Hepatocyte (in vitro differentiated cells): ENCODE data around the gene PDGFA. TPM values are rescaled to one million over a fixed set of nuclear protein-coding genes. Genes with fewer than 3 reads are reported as not detected.

ENCODE experiments used
- DNase-seq: peaks from one replicate; pipeline ENCODE4 v3.0.0-alpha.2; 2016; ENCODE audit warnings: low spot score
- H2AFZ ChIP-seq: fragments of 200-600 bp; sonication (generic); 2 replicates; pipeline ENCODE4 v1.6.0; 2016; ENCODE audit warnings: antibody characterized with exemption, mild to moderate bottlenecking
- H3K27ac ChIP-seq: fragments of 200-600 bp; sonication (generic); 2 replicates; pipeline ENCODE4 v1.5.1; 2016; ENCODE audit warnings: mild to moderate bottlenecking
- H3K27me3 ChIP-seq: fragments of 200-600 bp; sonication (generic); 2 replicates; pipeline ENCODE4 v1.6.1; 2016
- H3K36me3 ChIP-seq: fragments of 200-600 bp; sonication (generic); replicated peaks from 2 replicates; pipeline ENCODE4 v1.5.1; 2016; ENCODE audit warnings: low read depth; ENCODE audit not compliant: insufficient read depth
- H3K4me1 ChIP-seq: fragments of 200-600 bp; sonication (generic); 2 replicates; pipeline ENCODE4 v1.5.1; 2016; ENCODE audit warnings: mild to moderate bottlenecking, moderate library complexity; ENCODE audit not compliant: insufficient read depth
- H3K4me2 ChIP-seq: fragments of 200-600 bp; sonication (generic); 2 replicates; pipeline ENCODE4 v1.6.0; 2016
- H3K4me3 ChIP-seq: fragments of 200-600 bp; sonication (generic); 2 replicates; pipeline ENCODE4 v1.5.1; 2016; ENCODE audit warnings: mild to moderate bottlenecking
- H3K79me2 ChIP-seq: fragments of 200-600 bp; sonication (generic); 2 replicates; pipeline ENCODE4 v1.6.0; 2017; ENCODE audit warnings: mild to moderate bottlenecking
- H3K9me2 ChIP-seq: fragments of 200-600 bp; sonication (generic); replicated peaks from 2 replicates; pipeline ENCODE4 v1.6.0; 2017; ENCODE audit warnings: mild to moderate bottlenecking; ENCODE audit not compliant: insufficient read depth
- H3K9me3 ChIP-seq: fragments of 200-600 bp; sonication (generic); 2 replicates; pipeline ENCODE4 v1.5.1; 2016; ENCODE audit warnings: low read depth, mild to moderate bottlenecking
- H4K20me1 ChIP-seq: fragments of 200-600 bp; sonication (generic); 2 replicates; pipeline ENCODE4 v1.6.0; 2016; ENCODE audit warnings: mild to moderate bottlenecking; ENCODE audit not compliant: insufficient read depth, poor library complexity, severe bottlenecking
- CTCF ChIP-seq: fragments of 200-600 bp; sonication (generic); IDR thresholded peaks from 2 replicates; pipeline ENCODE4 v1.5.1; 2016; ENCODE audit warnings: antibody characterized with exemption, mild to moderate bottlenecking; ENCODE audit not compliant: poor library complexity
- EZH2 ChIP-seq: fragments of 200-600 bp; sonication (generic); IDR thresholded peaks from 2 replicates; pipeline ENCODE4 v1.6.1; 2016; ENCODE audit warnings: antibody characterized with exemption, mild to moderate bottlenecking, borderline replicate concordance
- EZH2phosphoT487 ChIP-seq: fragments of 200-600 bp; sonication (generic); IDR thresholded peaks from one replicate; pipeline ENCODE4 v1.6.1; 2018; ENCODE audit warnings: antibody characterized with exemption, mild to moderate bottlenecking, low read depth, moderate library complexity; ENCODE audit not compliant: unreplicated experiment, severe bottlenecking
- WGBS: methylation state at CpG from one replicate; pipeline ENCODE4 v1.1.6; 2016; ENCODE audit warnings: low lambda C conversion rate; ENCODE audit errors: missing lambda C conversion rate; 5-methylcytosine and 5-hydroxymethylcytosine counted together
- polyA plus RNA-seq: library from polyadenylated mRNA; unstranded; fragments of >200 nt; fragmentation: Nextera tagmentation; extraction: Ambion mirVana; gene quantifications from 2 replicates; pipeline ENCODE4 v1.2.1, GENCODE V29; 2016
- total RNA-seq: library from RNA; depleted of rRNA; stranded (reverse); fragments of >200 nt; gene quantifications from 2 replicates; pipeline ENCODE4 v1.2.3, GENCODE V29; 2014

PDGFA gene
- total and polyA plus RNA-seq, 2 experiments from 2014 or later, result 30.7 to 63.1 TPM

GRCh38 chr7:497946-498655 lies 21.5 kb downstream of the PDGFA start:
- H3K4me1 ChIP-seq, result peaks cover 11% of the 10 kb centered on the region
- no peak overlapping the region for H3K4me2 ChIP-seq
- H3K27ac ChIP-seq, result no peak overlapping the region
- H3K79me2 ChIP-seq, result peaks cover 12% of the 10 kb centered on the region
- H3K9me2 ChIP-seq, result no peaks in the 10 kb centered on the region
- H3K4me3 ChIP-seq, result no peak overlapping the region
- H2AFZ ChIP-seq, result no peak overlapping the region
- H4K20me1 ChIP-seq, result no peaks in the 10 kb centered on the region
- no peaks in the 10 kb centered on the region for H3K9me3 ChIP-seq
- no peaks in the 10 kb centered on the region for H3K27me3 ChIP-seq
- TF ChIP-seq EZH2 (no peak), CTCF (no peak), EZH2phosphoT487 (no peak)
- 89% methylated on average over 21 of the region's 21 CpGs for WGBS
- no peak for DNase-seq
- H3K36me3 ChIP-seq, result no peaks in the 10 kb centered on the region

- no peak overlapping the region for H3K27ac ChIP-seq
- no peaks in the 10 kb centered on the region for H3K9me2 ChIP-seq
- H3K4me1 ChIP-seq, result peaks cover 4% of the 10 kb centered on the region
- no peaks in the 10 kb centered on the region for H3K9me3 ChIP-seq
- peaks cover 11% of the 10 kb centered on the region for H3K79me2 ChIP-seq
- H3K4me3 ChIP-seq, result no peak overlapping the region
- H3K27me3 ChIP-seq, result no peaks in the 10 kb centered on the region
- TF ChIP-seq CTCF (no peak), EZH2 (no peak), EZH2phosphoT487 (no peak)
- no peaks in the 10 kb centered on the region for H4K20me1 ChIP-seq
- H3K36me3 ChIP-seq, result no peaks in the 10 kb centered on the region
- no peak overlapping the region for H2AFZ ChIP-seq
- H3K4me2 ChIP-seq, result no peak overlapping the region
- DNase-seq, result no peak
- WGBS, result 94% methylated on average over 13 of the region's 13 CpGs
These were observed 22.3 kb downstream of the PDGFA start for GRCh38 chr7:497346-497745.

GRCh38 chr7:496528-497295 lies 22.9 kb downstream of the PDGFA start:
- Histone ChIP-seq H3K9me3 (no peaks in the 10 kb centered on the region), H3K9me2 (no peaks in the 10 kb centered on the region), H4K20me1 (no peaks in the 10 kb centered on the region), H3K4me1 (no peaks in the 10 kb centered on the region), H3K27ac (no peak overlapping the region), H2AFZ (no peak overlapping the region), H3K79me2 (peaks cover 4% of the 10 kb centered on the region), H3K36me3 (no peaks in the 10 kb centered on the region), H3K27me3 (no peaks in the 10 kb centered on the region), H3K4me2 (no peak overlapping the region), H3K4me3 (no peak overlapping the region)
- no peak for TF ChIP-seq EZH2
- no peak for TF ChIP-seq EZH2phosphoT487
- no peak for DNase-seq
- 96% methylated on average over 24 of the region's 24 CpGs for WGBS

GRCh38 chr7:495761-496321 lies 23.8 kb downstream of the PDGFA start:
- H3K79me2 ChIP-seq, result no peaks in the 10 kb centered on the region
- no peaks in the 10 kb centered on the region for H3K36me3 ChIP-seq
- no peak for DNase-seq
- H3K9me3 ChIP-seq, result no peaks in the 10 kb centered on the region
- no peak overlapping the region for H3K4me3 ChIP-seq
- H3K27ac ChIP-seq, result no peak overlapping the region
- no peak overlapping the region for H2AFZ ChIP-seq
- no peaks in the 10 kb centered on the region for H3K9me2 ChIP-seq
- TF ChIP-seq CTCF (no peak), EZH2 (no peak), EZH2phosphoT487 (no peak)
- H3K27me3 ChIP-seq, result no peaks in the 10 kb centered on the region
- H4K20me1 ChIP-seq, result no peaks in the 10 kb centered on the region
- H3K4me2 ChIP-seq, result no peak overlapping the region
- WGBS, result 80% methylated on average over 18 of the region's 18 CpGs
- no peaks in the 10 kb centered on the region for H3K4me1 ChIP-seq
